ENCODE data around the gene ABCG5. TPM values are rescaled to one million over a fixed set of nuclear protein-coding genes. Genes with fewer than 3 reads are reported as not detected.

The ABCG5 gene
- total and polyA plus RNA-seq, 4 donors, result 8.8 TPM; not detected in 3

- WGBS, 2 donors, result 0 to 4% methylated on average over 1 of the region's 1 CpG
- Histone ChIP-seq H3K27ac (ENCODE audit: low read depth in 1 of 2, low read length in 2 of 2) (no peak overlapping the region), H3K4me3 (ENCODE audit: low read length in 2 of 2) (no peak overlapping the region), H3K36me3 (ENCODE audit: control insufficient read depth in 1 of 2, insufficient read depth in 2 of 2, low read length in 1 of 2) (no peaks in the 10 kb centered on the region), H3K4me1 (ENCODE audit: control insufficient read depth in 1 of 2, insufficient read depth in 2 of 2, low read length in 2 of 2) (peaks cover 0 to 4% of the 10 kb centered on the region in 2 donors), H3K9me3 (ENCODE audit: control insufficient read depth, low read length) (no peaks in the 10 kb centered on the region), H3K27me3 (ENCODE audit: control insufficient read depth in 1 of 2, insufficient read depth in 2 of 2, low read length in 1 of 2) (no peaks in the 10 kb centered on the region)
- intact Hi-C loops (cut with DNase I), result no loop called here
- no peak for ATAC-seq (ENCODE audit: low FRiP score)
- no peak for DNase-seq
Measured at GRCh38 chr2:43764086-43764705, 74.4 kb downstream of the ABCG5 start.

GRCh38 chr2:43763091-43763490 is 75.5 kb downstream of the ABCG5 start:
- DNase-seq (no peak), ATAC-seq (ENCODE audit: low FRiP score) (no peak)
- Histone ChIP-seq H3K27ac (ENCODE audit: low read depth in 1 of 2, low read length in 2 of 2) (no peak overlapping the region), H3K9me3 (ENCODE audit: control insufficient read depth, low read length) (no peaks in the 10 kb centered on the region), H3K4me3 (ENCODE audit: low read length in 2 of 2) (no peak overlapping the region), H3K36me3 (ENCODE audit: control insufficient read depth in 1 of 2, insufficient read depth in 2 of 2, low read length in 1 of 2) (no peaks in the 10 kb centered on the region), H3K4me1 (ENCODE audit: control insufficient read depth in 1 of 2, insufficient read depth in 2 of 2, low read length in 2 of 2) (peaks cover 0 to 7% of the 10 kb centered on the region in 2 donors), H3K27me3 (ENCODE audit: control insufficient read depth in 1 of 2, insufficient read depth in 2 of 2, low read length in 1 of 2) (no peaks in the 10 kb centered on the region)
- intact Hi-C loops (cut with DNase I), result no loop called here
- 100% methylated on average over 2 of the region's 2 CpGs for WGBS, 2 donors

Other genes with a start within 250 kb of the ABCG5 start
- gene THADA, start 242.8 kb downstream of the ABCG5 start, total RNA-seq, result 10 to 100 TPM; 30.5 to 38.5 TPM
- gene THADA, start 242.8 kb downstream of the ABCG5 start, polyA plus RNA-seq, result 10 to 100 TPM; 12.4 to 19.4 TPM
- 10 to 100 TPM; 25.4 to 38.0 TPM for gene PLEKHH2, start 201.6 kb downstream of the ABCG5 start, total RNA-seq
- gene PLEKHH2, start 201.6 kb downstream of the ABCG5 start, polyA plus RNA-seq, result 10 to 100 TPM in 1 of 2 donors, 1 to 10 TPM in 1; 2.9 to 28.9 TPM
- 1 to 10 TPM in 1 of 2 donors, under 1 TPM in 1; 0.29 to 1.2 TPM for gene C1GALT1C1L, start 162.4 kb downstream of the ABCG5 start, total RNA-seq
- 1 to 10 TPM; 1.4 to 1.9 TPM for gene C1GALT1C1L, start 162.4 kb downstream of the ABCG5 start, polyA plus RNA-seq
- 10 to 100 TPM in 1 of 2 donors, 1 to 10 TPM in 1; 8.8 to 24.6 TPM for gene DYNC2LI1, start 64.8 kb downstream of the ABCG5 start, total RNA-seq
- 10 to 100 TPM; 30.2 to 44.3 TPM for gene DYNC2LI1, start 64.8 kb downstream of the ABCG5 start, polyA plus RNA-seq
- not detected for gene ABCG8, start 132 bp upstream of the ABCG5 start, total RNA-seq
- gene ABCG8, start 132 bp upstream of the ABCG5 start, polyA plus RNA-seq, result 1 to 10 TPM in 1 of 2 donors, not detected in 1; 1.9 TPM
- gene LRPPRC, start 157.2 kb upstream of the ABCG5 start, total RNA-seq, result 10 to 100 TPM; 42.7 to 51.4 TPM
- gene LRPPRC, start 157.2 kb upstream of the ABCG5 start, polyA plus RNA-seq, result 10 to 100 TPM; 10.3 to 22.0 TPM